Left cardiac atrium (tissue), 4 donors: ENCODE results near the gene ZC3H6. TPM values are rescaled to one million over a fixed set of nuclear protein-coding genes. Genes with fewer than 3 reads are reported as not detected.
"Not testable (repeated sequence)": the region's sequence is repeated elsewhere in the genome, so short reads cannot be mapped to it uniquely, and the experiment has no call there.

Experiments used
- ATAC-seq, 2 donors: fragments of 200-7000 bp; cut with Tn5 transposase; one replicate each; pipeline ENCODE4 v1.9.1; 2020; ENCODE audit warnings: mild to moderate bottlenecking in 2 of 2, moderate library complexity in 2 of 2
- DNase-seq: peaks from one replicate; pipeline ENCODE4 v3.0.0-alpha.2; 2020
- intact Hi-C, 2 donors: fragments of 100-400 bp; cut with DNase I; formaldehyde crosslinking; loops; one replicate each; pipeline versions ENCODE4 v1.14.1 to v1.15.1; 2022 to 2023
- total RNA-seq, 2 donors: library from RNA; stranded (reverse); fragmentation: NEBNext Ultra II Directional; extraction: Animal tissue kit (Norgen Biotek cat#: 25700); gene quantifications; one replicate each; pipeline ENCODE4 v1.2.1, GENCODE V29; 2021
- donor health status: DM: no; HTN: yes; CAD: no.
- donor health status: DM: no; HTN: yes; CAD: no; lungs with severe emphysema.
- donor health status: DM: yes; HTN: yes; CAD: no.
- donor health status: Dilated cardiomyopathy.

Gene ZC3H6
- total RNA-seq, 2 donors from 2014 or later = 18.7 to 20.0 TPM

DNA sequence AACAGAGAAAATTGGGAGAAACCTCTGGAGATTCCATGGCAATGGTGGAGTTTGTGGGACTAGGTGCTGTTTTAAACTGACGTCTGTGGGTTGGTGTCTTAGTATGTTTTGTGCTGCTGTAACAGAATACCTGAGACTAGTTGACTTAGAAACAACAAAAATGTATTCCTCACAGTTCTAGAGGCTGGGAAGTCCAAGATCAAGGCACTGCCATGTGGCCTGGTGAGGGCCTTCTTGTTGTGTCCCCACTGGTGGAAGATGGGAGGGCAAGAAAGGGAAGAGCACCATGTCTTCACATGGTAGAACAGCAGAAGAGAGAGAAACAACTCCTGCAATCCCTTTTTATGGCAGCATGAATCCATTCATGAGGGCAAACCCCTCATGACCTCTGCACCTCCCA, 6.8 kb upstream of the ZC3H6 start:
- ATAC-seq (no peak), DNase-seq (no peak)
- intact Hi-C loops = no loop called here

DNA sequence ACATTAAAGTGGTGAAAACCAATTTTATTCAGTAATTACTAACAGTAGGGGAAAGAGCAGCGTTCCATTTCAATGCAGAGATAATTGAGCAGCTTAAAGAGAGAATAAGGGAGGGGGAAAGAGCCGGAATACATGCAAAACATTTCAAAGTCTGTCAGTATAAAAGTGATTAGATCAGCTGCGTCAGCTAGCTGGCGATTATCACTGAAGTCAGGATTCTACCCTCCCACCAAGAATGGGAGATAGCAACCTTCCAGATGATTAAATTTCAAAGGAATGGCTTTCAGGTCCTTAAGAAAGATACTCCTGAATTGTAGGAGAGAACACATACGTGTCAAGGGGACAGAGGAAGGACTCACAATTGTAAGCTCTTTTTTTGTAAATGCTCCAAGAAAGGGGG, 2.7 kb upstream of the ZC3H6 start:
- no peak for DNase-seq
- ATAC-seq = no peak
- intact Hi-C loops = no loop called here

DNA sequence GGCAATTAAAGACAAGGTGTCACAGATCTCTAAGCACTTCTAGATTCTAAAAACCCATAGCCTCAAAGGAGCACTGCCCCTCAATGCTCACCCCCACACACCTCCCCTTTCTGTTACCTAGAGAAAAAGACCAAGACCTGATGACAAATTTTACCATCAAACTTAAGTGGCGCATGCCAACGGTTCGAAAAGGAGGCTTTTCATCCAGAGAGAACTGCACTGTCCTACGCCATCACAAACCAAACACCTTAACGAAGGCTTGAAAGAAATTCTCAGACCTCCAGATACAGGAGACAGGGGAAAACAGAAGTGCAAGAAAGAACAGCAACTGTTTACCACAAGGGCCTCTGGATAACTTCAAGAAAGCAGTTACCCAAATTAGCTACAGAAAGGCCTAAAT, 2.0 kb upstream of the ZC3H6 start:
- intact Hi-C loops = no loop called here

DNA sequence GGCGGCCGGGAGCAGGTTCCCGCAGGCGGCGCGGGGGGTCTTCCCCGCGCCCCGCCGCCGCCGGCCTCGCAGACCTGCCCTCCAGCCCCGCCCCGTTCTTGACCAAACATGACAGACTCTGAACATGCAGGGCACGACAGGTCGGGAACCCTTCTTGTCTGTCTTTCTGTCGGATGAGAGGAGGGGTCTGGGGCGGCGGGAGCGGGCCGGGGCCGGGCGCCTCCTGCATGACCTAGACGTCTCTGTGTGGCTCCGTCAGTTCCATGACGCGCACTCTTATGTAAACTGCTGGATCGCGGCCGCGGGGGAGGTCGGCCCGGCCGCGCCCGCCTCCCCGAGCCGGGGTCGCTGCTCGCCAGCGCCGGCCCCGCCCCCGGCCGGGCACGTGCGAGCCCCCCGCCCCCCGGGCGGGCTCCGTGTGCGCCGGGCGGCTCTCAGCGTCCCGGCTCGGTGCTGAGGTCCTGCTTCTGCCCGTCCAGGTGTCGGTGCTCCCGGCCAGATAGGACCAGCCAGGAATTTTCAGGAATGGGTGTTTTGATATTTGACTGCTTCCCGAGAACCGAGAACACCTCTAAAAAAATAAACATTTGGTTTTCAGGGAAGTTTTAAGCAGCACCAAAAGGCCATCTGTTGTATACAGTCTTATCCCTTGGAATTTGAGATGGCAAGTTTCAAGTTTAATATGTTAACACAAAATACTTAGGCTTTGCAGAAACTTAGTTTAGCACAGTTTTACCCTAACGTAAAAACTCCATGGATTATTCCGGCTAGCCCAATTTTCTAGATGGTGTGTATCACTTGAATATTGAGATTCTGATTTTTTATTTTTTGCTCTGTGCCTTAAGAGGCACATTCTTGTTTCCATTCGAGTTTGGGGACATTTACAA, 733 bp downstream of the ZC3H6 start:
- ATAC-seq = peak; percentile 89 to 91
- intact Hi-C loops = loop anchor here in 1 of 2 donors (1.0 kb wide), 1 partner anchor 22 kb away; no protein-coding TSS in a partner anchor
- DNase-seq = peak; percentile 92

More for the DNA sequence above, 2.0 kb upstream of the ZC3H6 start:
- DNase-seq (no peak), ATAC-seq (no peak)

DNA sequence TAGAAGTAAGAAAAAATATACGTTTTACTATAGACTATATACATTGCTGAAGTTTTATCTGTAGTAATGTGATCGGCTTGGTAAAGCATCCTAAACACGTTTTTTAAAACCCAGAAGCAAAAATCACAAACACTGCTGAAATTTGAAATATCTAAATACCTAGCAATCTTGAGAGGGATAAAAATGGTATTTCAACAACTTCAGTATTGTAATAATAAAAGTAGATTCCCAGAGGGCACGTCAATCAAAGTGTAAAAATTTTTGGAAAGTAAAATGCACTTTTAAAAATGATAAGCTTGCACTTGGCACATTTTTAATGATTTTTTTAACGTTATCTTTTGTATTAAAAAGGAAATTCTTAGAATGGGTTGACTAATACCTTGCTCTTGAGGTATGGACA, 1.6 kb downstream of the ZC3H6 start:
- intact Hi-C loops = no loop called here
- DNase-seq = no peak
- no peak for ATAC-seq

DNA sequence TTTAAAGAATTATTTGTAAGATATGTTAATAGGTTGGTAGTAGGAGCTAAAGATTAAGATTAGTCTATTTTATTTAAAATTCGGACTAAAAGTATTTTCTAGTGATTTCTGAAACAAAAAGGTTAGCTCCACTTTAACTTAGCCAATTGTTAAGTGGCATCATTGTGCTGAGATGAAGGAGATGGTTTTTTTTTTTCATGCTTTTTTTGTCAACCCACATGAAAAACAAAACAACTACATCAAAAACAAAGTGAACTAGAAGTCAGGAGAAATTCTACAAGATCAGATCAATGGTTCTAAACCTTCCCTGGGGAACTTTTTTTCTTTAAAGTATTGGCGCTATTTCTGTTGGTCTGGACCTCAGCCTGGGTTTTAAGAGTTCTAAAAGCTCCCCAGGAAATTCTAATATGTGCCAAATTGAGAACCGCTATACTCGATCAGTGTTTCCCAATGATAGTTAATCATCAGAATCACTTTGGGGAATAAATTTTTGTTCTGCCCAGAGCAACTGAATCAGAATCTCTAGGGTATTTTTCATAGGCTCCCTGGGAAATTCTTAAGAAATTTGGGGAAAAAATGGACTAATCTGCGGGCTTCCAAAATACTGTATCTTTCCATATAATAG, 2.3 kb downstream of the ZC3H6 start:
- DNase-seq (no peak), ATAC-seq (no peak)
- intact Hi-C loops = no loop called here

DNA sequence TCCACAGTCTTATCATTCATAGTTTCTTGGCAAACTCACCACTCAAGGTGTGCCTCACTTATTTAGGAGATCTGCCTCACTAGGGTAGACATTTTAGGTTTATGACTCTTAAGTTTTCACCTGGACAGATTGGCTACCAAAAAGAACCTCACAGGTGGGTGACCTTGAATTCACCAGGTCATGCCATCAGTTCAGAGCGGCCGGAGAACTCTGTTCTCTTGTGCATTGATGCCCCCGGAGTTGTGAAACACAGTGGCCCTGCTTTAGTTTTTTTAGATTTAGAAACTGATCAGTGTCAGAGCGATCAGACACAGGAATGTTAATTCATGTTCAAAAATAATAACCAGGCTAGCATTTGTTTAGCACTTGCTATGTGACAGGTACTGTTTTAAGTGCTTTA, 6.7 kb downstream of the ZC3H6 start:
- DNase-seq, intact Hi-C loops, ATAC-seq: not testable (repeated sequence)

DNA sequence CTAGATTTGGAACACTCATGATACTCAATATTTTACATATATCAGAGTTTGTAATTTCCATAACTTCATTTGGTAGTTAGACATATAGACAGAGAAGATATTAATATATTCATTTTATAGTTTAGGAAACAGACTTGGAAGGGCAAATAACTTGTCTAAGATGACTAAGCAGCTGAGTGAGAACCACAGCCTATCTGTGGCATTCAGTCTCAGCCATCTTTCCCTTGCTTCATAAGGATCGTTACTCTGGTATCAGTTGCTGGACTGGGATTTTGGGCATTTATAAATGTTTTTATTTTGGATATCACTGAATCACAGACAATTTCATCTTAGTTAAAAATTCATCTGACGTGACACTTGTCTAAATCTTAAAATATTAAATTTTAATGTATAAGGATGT, 8.1 kb downstream of the ZC3H6 start:
- DNase-seq, intact Hi-C loops: not testable (repeated sequence)
- ATAC-seq = peak in 1 of 2 donors; percentile 48

DNA sequence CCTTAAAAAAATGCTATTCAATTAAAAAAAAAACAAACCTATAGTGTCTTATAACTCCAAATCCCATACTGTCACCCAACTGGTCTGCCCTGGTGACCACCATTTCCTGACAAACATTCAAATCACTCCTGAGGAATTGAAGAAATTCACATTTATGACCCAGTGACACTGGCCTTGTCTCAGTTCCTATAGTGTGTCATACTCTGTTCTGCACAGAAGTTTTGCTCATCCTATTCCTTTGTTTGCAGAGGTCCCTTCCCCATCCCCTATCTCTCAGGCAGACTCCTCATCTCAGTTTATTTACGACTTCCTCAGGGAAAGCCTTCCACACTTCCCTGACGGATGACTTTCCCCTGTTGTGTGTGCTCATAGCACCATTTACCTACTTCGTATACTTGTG, 14.7 kb downstream of the ZC3H6 start:
- ATAC-seq = no peak
- no peak for DNase-seq
- intact Hi-C loops = no loop called here

DNA sequence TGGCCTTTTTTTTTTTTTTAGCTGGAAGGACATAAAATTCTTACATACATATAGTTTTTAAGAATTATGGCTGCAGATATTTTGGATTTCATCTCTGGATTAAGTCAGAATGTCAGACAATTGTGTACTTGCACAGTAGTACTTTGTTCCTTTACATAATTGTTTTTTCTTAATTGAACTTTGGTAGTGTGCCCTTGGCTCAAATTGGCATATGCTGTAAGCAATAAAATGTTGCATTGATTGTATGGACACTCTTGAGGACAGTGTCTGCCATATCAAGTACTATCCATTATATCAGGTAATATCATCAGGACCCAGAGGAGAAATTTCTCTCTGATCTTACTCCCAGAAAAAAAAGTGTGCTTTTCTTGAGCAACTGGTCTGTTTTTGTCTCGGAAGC, 15.3 kb downstream of the ZC3H6 start:
- intact Hi-C loops = no loop called here
- ATAC-seq (no peak), DNase-seq (no peak)

DNA sequence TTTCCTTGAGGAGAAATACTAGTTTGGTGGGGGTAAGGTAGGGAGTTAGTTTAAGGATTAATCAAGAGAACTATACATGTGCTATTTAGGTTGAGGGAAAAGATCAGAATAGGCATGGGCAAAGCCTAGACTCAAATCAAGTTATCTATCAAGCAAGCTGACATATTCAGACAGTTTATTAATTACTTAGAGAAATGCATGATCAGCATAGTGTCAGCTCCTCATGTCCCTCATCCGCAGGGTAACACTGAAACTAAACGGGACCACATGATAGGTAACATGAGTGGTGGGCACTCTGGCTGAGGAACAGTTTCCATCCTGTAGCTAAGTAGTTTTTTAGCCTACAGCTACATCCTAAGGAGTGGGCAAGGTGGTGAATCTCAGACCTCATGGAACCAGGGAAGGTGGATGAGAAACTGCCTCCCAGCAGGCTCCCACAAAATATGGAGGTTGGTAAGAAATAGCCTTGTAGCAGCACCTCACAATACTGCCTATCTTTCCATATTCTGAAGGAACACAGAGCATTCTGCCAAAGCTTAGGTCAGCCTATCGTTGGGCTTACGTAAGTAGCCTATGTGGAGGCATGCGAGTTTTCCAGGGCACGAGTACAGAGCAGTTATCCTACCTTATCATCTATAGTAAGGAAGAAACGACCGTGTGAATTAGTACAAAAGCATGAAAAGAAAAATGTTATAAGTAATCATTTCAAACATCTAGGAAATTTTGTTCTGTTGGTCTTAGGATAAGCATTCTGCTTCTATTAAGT, 18.4 kb downstream of the ZC3H6 start:
- DNase-seq = no peak
- intact Hi-C loops = no loop called here
- ATAC-seq = peak in 1 of 2 donors; percentile 59

DNA sequence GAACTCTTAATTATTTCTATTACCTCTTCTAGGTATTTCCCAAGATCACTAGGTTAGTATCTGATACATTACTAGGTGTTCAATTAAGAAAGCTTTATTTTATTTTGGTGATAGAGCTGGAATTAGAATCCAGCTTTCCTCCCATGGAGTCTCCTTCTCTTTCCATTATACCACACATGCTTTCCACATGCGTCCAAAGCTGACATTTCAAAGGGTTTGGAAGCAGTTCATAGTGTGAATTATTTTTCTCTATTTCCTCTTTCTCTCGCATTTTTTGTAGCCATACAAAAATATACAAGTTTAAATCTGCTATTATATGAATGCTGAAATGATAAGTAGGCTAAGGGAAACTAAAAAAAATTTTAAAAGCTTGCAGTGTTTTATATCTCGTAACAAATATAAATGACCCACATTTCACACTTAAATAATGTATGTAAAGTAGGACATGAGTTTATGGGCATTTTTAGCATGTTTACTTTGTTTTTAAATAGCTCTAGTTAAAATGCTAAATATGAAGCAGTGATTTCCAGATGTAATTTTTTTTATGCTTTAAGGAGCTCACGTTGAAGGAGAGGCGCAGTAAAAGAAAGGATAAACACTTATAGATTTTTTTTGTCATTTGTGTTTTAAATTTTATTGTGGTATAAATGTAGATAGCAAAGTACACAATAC, 20.1 kb downstream of the ZC3H6 start:
- ATAC-seq = no peak
- intact Hi-C loops = no loop called here
- no peak for DNase-seq

DNA sequence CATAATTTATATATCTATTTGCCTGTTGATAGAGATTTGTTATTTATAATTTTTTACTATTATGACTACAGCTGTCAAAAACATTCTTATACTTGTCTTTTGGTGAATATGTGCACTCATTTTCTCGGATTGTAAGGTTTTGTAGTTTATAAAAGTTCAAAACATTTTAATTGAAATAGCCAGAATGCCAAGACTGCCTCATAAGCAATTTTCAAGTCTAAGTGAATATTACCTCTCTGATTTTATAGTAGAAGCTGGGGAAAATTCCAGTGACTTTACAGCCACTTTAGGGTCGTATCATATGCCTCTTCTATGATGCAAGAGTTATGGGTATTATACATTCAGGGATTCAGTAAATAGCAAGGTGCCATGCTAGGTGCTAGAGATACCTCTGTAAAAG, 21.0 kb downstream of the ZC3H6 start:
- DNase-seq (no peak), ATAC-seq (no peak)
- intact Hi-C loops = no loop called here

DNA sequence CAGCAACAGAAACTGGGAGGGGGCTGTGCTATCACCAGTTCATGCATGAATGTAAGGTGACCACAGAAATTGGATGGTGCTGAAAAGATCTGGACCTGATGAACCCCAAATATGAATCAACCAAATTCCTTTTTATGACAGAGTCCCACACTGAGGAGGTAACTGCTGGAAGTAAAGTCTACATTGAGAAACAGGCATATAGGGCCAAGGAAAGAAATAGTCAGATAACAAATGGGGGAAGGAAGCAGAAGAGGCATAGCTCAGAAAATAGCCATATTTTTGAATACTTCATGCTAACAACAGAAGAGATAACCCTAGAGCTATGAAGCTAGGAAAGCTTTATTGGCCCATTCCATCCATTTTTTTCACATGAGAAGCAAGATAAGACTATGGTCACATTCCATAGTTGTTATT, 25.8 kb downstream of the ZC3H6 start:
- intact Hi-C loops = no loop called here
- ATAC-seq = peak; percentile 50 to 90
- no peak for DNase-seq

DNA sequence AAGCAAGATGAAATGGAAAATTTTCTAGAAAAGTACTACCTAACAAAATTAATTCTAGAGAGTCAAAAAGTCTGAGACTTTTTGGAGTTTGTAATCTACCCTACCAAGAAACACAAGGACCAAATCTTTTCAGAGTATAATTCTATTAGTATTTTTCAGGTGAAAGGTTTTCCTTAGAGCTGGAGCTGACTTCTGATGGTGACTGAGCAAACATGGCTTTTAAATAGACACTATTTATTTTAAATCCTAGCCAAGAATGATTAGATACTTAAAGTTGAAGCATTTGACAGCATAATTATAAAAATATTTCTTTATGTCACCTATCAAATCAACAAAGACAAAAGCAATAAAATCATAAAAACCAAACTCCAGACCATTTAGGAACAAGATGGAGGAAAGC, 26.6 kb downstream of the ZC3H6 start:
- DNase-seq = no peak
- no peak for ATAC-seq
- intact Hi-C loops = no loop called here

DNA sequence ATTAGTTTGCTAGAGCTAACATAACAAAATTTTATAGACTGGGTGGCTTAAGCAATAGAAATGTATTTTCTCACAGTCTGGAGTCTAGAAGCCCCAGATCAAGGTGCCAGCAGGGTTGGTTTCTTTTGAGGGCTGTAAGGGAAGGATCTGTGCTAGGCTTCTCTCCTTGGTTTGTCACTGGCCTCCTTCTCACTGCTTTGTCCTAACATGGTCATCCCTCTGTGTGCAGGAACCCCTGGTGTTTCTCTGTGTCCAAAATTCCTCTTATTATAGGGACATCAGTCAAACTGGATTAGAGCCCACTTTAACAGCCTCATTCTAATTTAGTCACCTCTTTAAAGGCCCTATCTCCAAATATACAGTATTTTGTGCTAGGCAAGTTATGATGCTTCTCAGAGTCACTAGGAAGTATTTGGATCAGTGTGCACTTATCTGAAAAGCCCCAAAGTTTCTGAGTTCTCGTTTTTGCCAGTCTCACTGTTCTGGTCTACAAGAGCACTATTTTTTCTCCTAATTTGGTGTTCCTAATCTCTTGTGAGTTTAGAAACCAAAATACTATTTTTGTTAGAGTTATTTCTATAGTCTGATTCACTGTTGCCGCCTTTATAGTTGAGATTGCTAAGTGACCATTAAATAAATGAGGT, 29.0 kb downstream of the ZC3H6 start:
- DNase-seq = no peak
- intact Hi-C loops = no loop called here
- peak; percentile 46 to 55 for ATAC-seq

DNA sequence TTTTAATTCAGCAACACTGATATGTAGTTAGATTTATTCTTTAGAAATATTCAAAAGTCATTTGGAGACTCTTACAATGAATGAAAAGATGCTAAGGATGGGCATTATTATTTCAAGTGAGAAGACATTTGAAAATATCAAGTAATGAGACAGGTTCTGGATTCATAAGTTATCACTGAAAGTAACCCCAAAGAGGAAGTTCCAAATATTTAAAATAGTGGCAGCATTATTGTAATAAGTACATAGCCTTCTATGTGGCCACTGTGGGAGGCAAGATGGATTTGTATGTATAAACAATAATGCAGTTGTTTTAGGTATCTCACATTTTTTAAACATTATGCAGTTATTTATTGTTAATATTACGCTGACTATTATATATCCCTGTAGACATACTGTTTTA, 29.7 kb downstream of the ZC3H6 start:
- intact Hi-C loops = no loop called here
- DNase-seq (no peak), ATAC-seq (no peak)

DNA sequence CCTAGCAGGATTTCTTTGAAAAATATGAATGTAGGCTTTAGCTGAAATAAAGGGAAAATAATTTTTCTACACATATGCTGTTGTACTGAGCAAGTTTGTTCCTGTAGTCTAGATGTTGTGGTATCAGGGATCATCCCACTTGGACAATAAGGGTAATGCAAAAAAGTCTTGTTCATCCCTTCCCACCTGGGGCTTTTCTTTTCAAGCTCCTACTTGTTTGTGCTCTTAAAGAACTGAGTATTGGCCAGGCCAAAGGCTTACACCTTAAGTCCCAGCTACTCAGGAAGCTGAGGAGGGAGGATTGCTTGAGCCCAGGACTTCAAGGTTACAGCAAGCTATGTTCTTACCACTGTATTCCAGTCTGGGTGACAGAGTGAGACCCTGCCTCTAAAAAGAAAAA, 35.5 kb downstream of the ZC3H6 start:
- ATAC-seq (no peak), DNase-seq (no peak)
- intact Hi-C loops = no loop called here

DNA sequence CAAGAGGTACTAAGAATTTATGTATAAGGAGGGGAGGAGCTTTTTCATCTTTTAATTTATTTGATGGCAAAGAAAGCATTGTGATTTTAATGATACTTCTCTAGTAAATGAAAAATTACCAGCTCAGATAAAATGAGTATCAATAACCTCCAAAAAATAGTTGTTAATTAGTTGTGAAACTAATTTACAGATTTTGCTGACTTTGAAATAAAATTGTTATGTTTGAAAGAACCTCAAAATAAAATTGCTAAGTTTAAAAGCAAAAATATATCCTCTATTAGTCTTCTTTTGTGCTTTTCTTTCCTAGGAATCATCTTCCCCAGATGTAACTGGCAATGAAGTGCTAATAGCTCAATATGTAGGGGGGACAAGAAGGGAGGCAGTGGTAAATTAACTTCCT, 36.5 kb downstream of the ZC3H6 start:
- ATAC-seq = no peak
- intact Hi-C loops = no loop called here
- DNase-seq = no peak
